ENCODE measurements around the gene KRTAP1-3.
"Not testable (repeated sequence)": the region's sequence is repeated elsewhere in the genome, so short reads cannot be mapped to it uniquely, and the experiment has no call there.

The KRTAP1-3 gene

GRCh38 chr17:41042953-41043352 lies 8.3 kb upstream of the KRTAP1-3 start:
- TF ChIP-seq, protein P1, sequence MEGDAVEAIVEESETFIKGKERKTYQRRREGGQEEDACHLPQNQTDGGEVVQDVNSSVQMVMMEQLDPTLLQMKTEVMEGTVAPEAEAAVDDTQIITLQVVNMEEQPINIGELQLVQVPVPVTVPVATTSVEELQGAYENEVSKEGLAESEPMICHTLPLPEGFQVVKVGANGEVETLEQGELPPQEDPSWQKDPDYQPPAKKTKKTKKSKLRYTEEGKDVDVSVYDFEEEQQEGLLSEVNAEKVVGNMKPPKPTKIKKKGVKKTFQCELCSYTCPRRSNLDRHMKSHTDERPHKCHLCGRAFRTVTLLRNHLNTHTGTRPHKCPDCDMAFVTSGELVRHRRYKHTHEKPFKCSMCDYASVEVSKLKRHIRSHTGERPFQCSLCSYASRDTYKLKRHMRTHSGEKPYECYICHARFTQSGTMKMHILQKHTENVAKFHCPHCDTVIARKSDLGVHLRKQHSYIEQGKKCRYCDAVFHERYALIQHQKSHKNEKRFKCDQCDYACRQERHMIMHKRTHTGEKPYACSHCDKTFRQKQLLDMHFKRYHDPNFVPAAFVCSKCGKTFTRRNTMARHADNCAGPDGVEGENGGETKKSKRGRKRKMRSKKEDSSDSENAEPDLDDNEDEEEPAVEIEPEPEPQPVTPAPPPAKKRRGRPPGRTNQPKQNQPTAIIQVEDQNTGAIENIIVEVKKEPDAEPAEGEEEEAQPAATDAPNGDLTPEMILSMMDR (IDR thresholded peaks at IDR 0.05; ENCODE audit: low read depth, low read length, missing control alignments) = no peak

GRCh38 chr17:41040783-41041571 lies 6.3 kb upstream of the KRTAP1-3 start, which contains the start of gene KRTAP1-1:
Gene KRTAP1-1, minus strand, starts transcription at chr17:41041450. Its CDS starts 53 bp downstream, at chr17:41041397.
- H3K4me3 ChIP-seq (replicated peaks; ENCODE audit: low read depth, low read length); DNase-seq (ENCODE audit: extremely low read depth, low read depth): not testable (repeated sequence)

More at GRCh38 chr17:41042953-41043352, 8.3 kb upstream of the KRTAP1-3 start:
- DNase-seq (ENCODE audit: extremely low read depth, low read depth) = no peak
- no peak overlapping the region for H3K4me3 ChIP-seq (replicated peaks; ENCODE audit: low read depth, low read length)

- TF ChIP-seq, protein P1 (IDR thresholded peaks at IDR 0.05; ENCODE audit: low read depth, low read length, missing control alignments) = no peak
- DNase-seq (ENCODE audit: extremely low read depth, low read depth) = no peak
- no peak overlapping the region for H3K4me3 ChIP-seq (replicated peaks; ENCODE audit: low read depth, low read length)
Measured at GRCh38 chr17:41037853-41038350, 3.2 kb upstream of the KRTAP1-3 start.

- no peak for DNase-seq (ENCODE audit: extremely low read depth, low read depth)
- no peak within 1 kb of the TSS for H3K4me3 ChIP-seq (replicated peaks; ENCODE audit: low read depth, low read length)
- TF ChIP-seq, protein P1 (IDR thresholded peaks at IDR 0.05; ENCODE audit: low read depth, low read length, missing control alignments) = no peak
Measured at GRCh38 chr17:41029633-41030245, 4.9 kb downstream of the KRTAP1-3 start, which contains the start of gene KRTAP1-4. Gene KRTAP1-4, minus strand, starts transcription at chr17:41030195. Its CDS starts 117 bp downstream, at chr17:41030078.

GRCh38 chr17:41026715-41027471 lies 7.8 kb downstream of the KRTAP1-3 start, which contains the start of gene KRTAP1-5:
Gene KRTAP1-5, minus strand, starts transcription at chr17:41027208. Its CDS starts 53 bp downstream, at chr17:41027155.
- H3K4me3 ChIP-seq (replicated peaks; ENCODE audit: low read depth, low read length) = no peak within 1 kb of the TSS
- TF ChIP-seq, protein P1 (IDR thresholded peaks at IDR 0.05; ENCODE audit: low read depth, low read length, missing control alignments) = no peak
- peak; percentile 52 for DNase-seq (ENCODE audit: extremely low read depth, low read depth)

GRCh38 chr17:41024697-41025096 lies 10.0 kb downstream of the KRTAP1-3 start:
- no peak for DNase-seq (ENCODE audit: extremely low read depth, low read depth)
- H3K4me3 ChIP-seq (replicated peaks; ENCODE audit: low read depth, low read length) = no peak overlapping the region
- TF ChIP-seq, protein P1 (IDR thresholded peaks at IDR 0.05; ENCODE audit: low read depth, low read length, missing control alignments) = no peak
